ENCODE data around the gene HIPK1. TPM values are rescaled to one million over a fixed set of nuclear protein-coding genes. Genes with fewer than 3 reads are reported as not detected.
A peak's percentile ranks its signal among the peaks of the same experiment; 100 is the strongest.
"Not testable (repeated sequence)": the region's sequence is repeated elsewhere in the genome, so short reads cannot be mapped to it uniquely, and the experiment has no call there.

HIPK1 gene
- total and polyA plus RNA-seq, 12 donors: 7.8 to 91.0 (median 61.2) TPM

GRCh38 chr1:113946112-113946511 lies 17.0 kb downstream of the HIPK1 start:
- Histone ChIP-seq H3K36me3 (peaks cover 0 to 42% (median 0%) of the 10 kb centered on the region in 9 donors), H3K27ac (no peak overlapping the region), H3K27me3 (no peaks in the 10 kb centered on the region), H3K9me3 (no peaks in the 10 kb centered on the region), H3K4me3 (no peak overlapping the region), H3K4me1 (peaks cover 5 to 50% (median 31%) of the 10 kb centered on the region in 9 donors)
- DNase-seq: no peak
- intact Hi-C loops (cut with DNase I): loop anchor here in 1 of 10 donors (2.0 kb wide), 1 partner anchor 13 kb away; no protein-coding TSS in a partner anchor
- 29 to 64% methylated on average over 1 of the region's 1 CpG for WGBS, 2 donors
- no peak for ATAC-seq
- TF ChIP-seq CTCF (IDR thresholded peaks at IDR 0.05): no peak

GRCh38 chr1:113946678-113947387 lies 17.7 kb downstream of the HIPK1 start:
- H3K27ac ChIP-seq: peak overlapping the region in 7 of 10 donors; percentile 9 to 69 (median 44)
- H3K4me3 ChIP-seq: no peak overlapping the region
- intact Hi-C loops (cut with DNase I): loop anchor here in 1 of 10 donors (2.0 kb wide), 1 partner anchor 14 kb away; no protein-coding TSS in a partner anchor
- H3K36me3 ChIP-seq: peaks cover 0 to 35% (median 0%) of the 10 kb centered on the region in 9 donors
- no peak for DNase-seq
- H3K9me3 ChIP-seq: no peaks in the 10 kb centered on the region
- no peaks in the 10 kb centered on the region for H3K27me3 ChIP-seq
- TF ChIP-seq CTCF (IDR thresholded peaks at IDR 0.05): no peak
- peaks cover 5 to 50% (median 31%) of the 10 kb centered on the region in 9 donors for H3K4me1 ChIP-seq
- ATAC-seq: peak in 3 of 8 donors; percentile 46 to 59 (median 46)
- WGBS, 2 donors: 32 to 35% methylated on average over 3 of the region's 3 CpGs

DNA sequence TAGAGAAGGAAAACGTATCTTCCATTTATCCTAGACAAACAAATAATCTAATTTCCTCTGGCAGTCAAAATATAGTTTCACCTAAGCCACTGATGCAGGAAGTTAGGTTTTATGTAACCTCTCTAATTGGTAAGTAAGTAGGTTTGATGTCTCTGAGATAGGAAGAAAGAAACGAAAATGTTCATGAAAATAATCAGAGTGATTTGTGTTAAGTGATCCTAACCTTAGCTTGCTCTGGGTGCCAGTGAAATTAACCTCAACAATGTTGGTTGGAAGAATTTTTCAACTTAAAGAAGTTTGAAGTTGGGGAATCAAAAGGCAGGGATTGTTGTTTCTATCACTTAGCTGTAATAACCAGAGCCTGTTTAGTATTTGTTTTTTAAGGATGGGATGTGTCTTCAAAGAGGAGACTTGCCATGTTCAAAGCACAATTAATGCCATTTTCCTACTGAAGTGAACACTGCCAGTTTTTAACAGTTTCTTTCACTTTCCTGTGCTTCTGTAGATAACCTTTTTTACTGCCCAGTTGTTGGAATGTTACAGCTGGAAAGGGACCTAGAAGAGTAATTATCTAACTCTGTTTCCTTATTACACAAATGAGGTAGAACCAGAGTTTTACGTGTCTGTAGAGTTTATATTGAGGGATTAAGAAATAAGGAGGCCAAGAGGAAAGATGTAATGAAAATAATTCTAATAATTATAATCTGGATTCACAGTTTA lies 18.4 kb downstream of the HIPK1 start:
- H3K9me3 ChIP-seq: no peaks in the 10 kb centered on the region
- intact Hi-C loops (cut with DNase I): loop anchor here in 1 of 10 donors (2.0 kb wide), 1 partner anchor 15 kb away; no protein-coding TSS in a partner anchor
- no peaks in the 10 kb centered on the region for H3K27me3 ChIP-seq
- 21 to 40% methylated on average over 3 of the region's 3 CpGs for WGBS, 2 donors
- no peak for TF ChIP-seq CTCF (IDR thresholded peaks at IDR 0.05)
- ATAC-seq (no peak), DNase-seq (no peak)
- H3K27ac ChIP-seq: peak overlapping the region in 7 of 10 donors; percentile 9 to 69 (median 44)
- peaks cover 0 to 28% (median 0%) of the 10 kb centered on the region in 9 donors for H3K36me3 ChIP-seq
- peaks cover 5 to 51% (median 34%) of the 10 kb centered on the region in 9 donors for H3K4me1 ChIP-seq
- H3K4me3 ChIP-seq: no peak overlapping the region

GRCh38 chr1:113948151-113948550 lies 19.0 kb downstream of the HIPK1 start:
- H3K4me1 ChIP-seq: peaks cover 5 to 50% (median 36%) of the 10 kb centered on the region in 9 donors
- H3K27ac ChIP-seq: peak overlapping the region in 4 of 10 donors; percentile 9 to 69 (median 54)
- intact Hi-C loops (cut with DNase I); H3K9me3 ChIP-seq; ATAC-seq; H3K4me3 ChIP-seq; DNase-seq; H3K27me3 ChIP-seq: not testable (repeated sequence)
- peaks cover 0 to 24% (median 0%) of the 10 kb centered on the region in 9 donors for H3K36me3 ChIP-seq
- WGBS, 2 donors: 81 to 90% methylated on average over 4 of the region's 4 CpGs
